Activated T-helper 1 cell treated with anti-CD3 and anti-CD28 coated beads, Interleukin-2, amount 50 U/mL, for 16 hours (primary cell): ENCODE measurements around the gene HOXB3.

Experiments used
- DNase-seq, 2 donors: peaks; one replicate each; pipeline ENCODE4 v3.0.0-alpha.2; 2020; ENCODE audit warnings: low read depth in 1 of 2, low spot score in 1 of 2

Gene HOXB3

GRCh38 chr17:48626245-48627117 is 36.4 kb upstream of the HOXB3 start, which contains the start of gene HOXB9:
TSS of gene HOXB9 (minus strand) at chr17:48626358. CDS start at chr17:48626269, 89 bp downstream.
- DNase-seq, result no peak

GRCh38 chr17:48625495-48626244 is 35.6 kb upstream of the HOXB3 start:
- no peak for DNase-seq

- DNase-seq, result no peak
These were observed 34.8 kb upstream of the HOXB3 start for GRCh38 chr17:48624544-48625494.

- DNase-seq, result no peak
These were observed 34.1 kb upstream of the HOXB3 start for GRCh38 chr17:48624118-48624517.

GRCh38 chr17:48623583-48623982 is 33.5 kb upstream of the HOXB3 start:
- no peak for DNase-seq

GRCh38 chr17:48622857-48623256 is 32.8 kb upstream of the HOXB3 start:
- DNase-seq, result no peak

- no peak for DNase-seq
These were observed 31.7 kb upstream of the HOXB3 start for GRCh38 chr17:48621410-48622392.

- DNase-seq, result no peak
These were observed 30.6 kb upstream of the HOXB3 start for GRCh38 chr17:48620461-48621139.

GRCh38 chr17:48619826-48620449 is 29.9 kb upstream of the HOXB3 start:
- no peak for DNase-seq

GRCh38 chr17:48618256-48618896 is 28.3 kb upstream of the HOXB3 start:
- peak; percentile 71 to 76 for DNase-seq

GRCh38 chr17:48617471-48618255 is 27.6 kb upstream of the HOXB3 start:
- no peak for DNase-seq

GRCh38 chr17:48616717-48617470 is 26.9 kb upstream of the HOXB3 start:
- no peak for DNase-seq

- DNase-seq, result no peak
These were observed 26.1 kb upstream of the HOXB3 start for GRCh38 chr17:48615963-48616716.

- DNase-seq, result no peak
These were observed 25.3 kb upstream of the HOXB3 start, which contains the start of gene HOXB8 for GRCh38 chr17:48615047-48615962. TSS of gene HOXB8 (minus strand) at chr17:48615292. CDS start at chr17:48614704, 588 bp downstream.
